HepG2 (cell line): ENCODE measurements around the gene PAFAH1B2. TPM values are rescaled to one million over a fixed set of nuclear protein-coding genes. Genes with fewer than 3 reads are reported as not detected.

Experiments
- GLI4 ChIP-seq: sonication (generic); formaldehyde crosslinking; IDR thresholded peaks from 2 replicates; pipeline ENCODE4 v1.5.1; 2020; ENCODE audit warnings: missing genetic modification reagents, mild to moderate bottlenecking, moderate library complexity, borderline replicate concordance
- NCOA5 ChIP-seq: sonication (generic); formaldehyde crosslinking; IDR thresholded peaks from 2 replicates; pipeline ENCODE4 v1.4.0; 2020; ENCODE audit warnings: missing genetic modification reagents
- NR2F1 ChIP-seq, 2 experiments: fragments of 450-650 bp in 1 of 2; formaldehyde crosslinking in 1 of 2; IDR thresholded peaks; 2 replicates each; pipeline versions ENCODE4 v1.5.0 to v1.6.1; 2016 to 2020; ENCODE audit warnings: mild to moderate bottlenecking in 1 of 2, missing compliant biosample characterization in 1 of 2, missing genetic modification reagents in 1 of 2, moderate library complexity in 1 of 2
- PRMT3 ChIP-seq: sonication (generic); formaldehyde crosslinking; IDR thresholded peaks from 2 replicates; pipeline ENCODE4 v1.8.1; 2022; ENCODE audit warnings: low read depth, mild to moderate bottlenecking, moderate library complexity, missing genetic modification reagents, borderline replicate concordance
- PRPF4 ChIP-seq: fragments of 200-400 bp; formaldehyde crosslinking; IDR thresholded peaks from 2 replicates; pipeline ENCODE4 v1.6.1; 2016; ENCODE audit warnings: low read length, low read depth; ENCODE audit not compliant: poor library complexity, severe bottlenecking
- SIX4 ChIP-seq: sonication (generic); formaldehyde crosslinking; IDR thresholded peaks from 2 replicates; pipeline ENCODE4 v1.4.0; 2020; ENCODE audit warnings: missing genetic modification reagents
- TBL1XR1 ChIP-seq: fragments of 150-350 bp; IDR thresholded peaks from 2 replicates; pipeline ENCODE4 v1.6.1; 2014; ENCODE audit warnings: borderline replicate concordance, low read length; ENCODE audit not compliant: partially characterized antibody
- TEF ChIP-seq: sonication (generic); formaldehyde crosslinking; IDR thresholded peaks from 2 replicates; pipeline ENCODE4 v1.5.0; 2020; ENCODE audit warnings: missing genetic modification reagents
- ZSCAN29 ChIP-seq: sonication (generic); formaldehyde crosslinking; conservative IDR thresholded peaks from 2 replicates; pipeline ENCODE4 v1.4.0; 2020; ENCODE audit warnings: mild to moderate bottlenecking, missing genetic modification reagents
- polyA plus RNA-seq, 8 experiments: library from polyadenylated mRNA; depleted of rRNA in 3 of 8; stranded (reverse) in 7 of 8; unstranded in 1 of 8; fragments of >200 nt; fragmentation: Illumina TruSeq in 4 of 8; extraction: Trizol in 4 of 8; gene quantifications; 2 replicates each; pipeline versions ENCODE4 v1.2.1 to v1.2.3, GENCODE V29; 2011 to 2016; ENCODE audit warnings: low read depth in 4 of 8, missing spikeins in 1 of 8, mixed read lengths in 1 of 8; ENCODE audit not compliant: insufficient read depth in 1 of 8
- total RNA-seq, 5 experiments: library from RNA; depleted of rRNA; stranded (reverse); fragments of >200 nt; fragmentation: Illumina TruSeq; extraction: Trizol; gene quantifications; 2 replicates each; pipeline ENCODE4 v1.2.3, GENCODE V29; 2016; ENCODE audit warnings: low read depth in 1 of 5
- TF ChIP-seq, protein P1 (sequence below): sonication (generic); formaldehyde crosslinking; IDR thresholded peaks from 2 replicates; pipeline ENCODE4 v1.5.0; 2020; ENCODE audit warnings: mild to moderate bottlenecking, missing genetic modification reagents, borderline replicate concordance
- TF ChIP-seq, protein P2 (sequence below): sonication (generic); formaldehyde crosslinking; IDR thresholded peaks from 2 replicates; pipeline ENCODE4 v1.8.0; 2022; ENCODE audit warnings: mild to moderate bottlenecking, missing genetic modification reagents
- TF ChIP-seq, protein P3 (sequence below): sonication (generic); formaldehyde crosslinking; conservative IDR thresholded peaks from 2 replicates; pipeline ENCODE4 v1.4.0; 2020; ENCODE audit warnings: missing genetic modification reagents
- TF ChIP-seq, protein P4 (sequence below): IDR thresholded peaks from 2 replicates; pipeline ENCODE4 v1.6.1; 2016; ENCODE audit warnings: missing compliant biosample characterization, missing genetic modification reagents, borderline replicate concordance

The PAFAH1B2 gene
- total and polyA plus RNA-seq, 2 of the 13 experiments (the other 11 are each of a cell fraction or from before 2014, with no cell fraction given) = 28.8 to 104 TPM

- TF ChIP-seq, protein P1, sequence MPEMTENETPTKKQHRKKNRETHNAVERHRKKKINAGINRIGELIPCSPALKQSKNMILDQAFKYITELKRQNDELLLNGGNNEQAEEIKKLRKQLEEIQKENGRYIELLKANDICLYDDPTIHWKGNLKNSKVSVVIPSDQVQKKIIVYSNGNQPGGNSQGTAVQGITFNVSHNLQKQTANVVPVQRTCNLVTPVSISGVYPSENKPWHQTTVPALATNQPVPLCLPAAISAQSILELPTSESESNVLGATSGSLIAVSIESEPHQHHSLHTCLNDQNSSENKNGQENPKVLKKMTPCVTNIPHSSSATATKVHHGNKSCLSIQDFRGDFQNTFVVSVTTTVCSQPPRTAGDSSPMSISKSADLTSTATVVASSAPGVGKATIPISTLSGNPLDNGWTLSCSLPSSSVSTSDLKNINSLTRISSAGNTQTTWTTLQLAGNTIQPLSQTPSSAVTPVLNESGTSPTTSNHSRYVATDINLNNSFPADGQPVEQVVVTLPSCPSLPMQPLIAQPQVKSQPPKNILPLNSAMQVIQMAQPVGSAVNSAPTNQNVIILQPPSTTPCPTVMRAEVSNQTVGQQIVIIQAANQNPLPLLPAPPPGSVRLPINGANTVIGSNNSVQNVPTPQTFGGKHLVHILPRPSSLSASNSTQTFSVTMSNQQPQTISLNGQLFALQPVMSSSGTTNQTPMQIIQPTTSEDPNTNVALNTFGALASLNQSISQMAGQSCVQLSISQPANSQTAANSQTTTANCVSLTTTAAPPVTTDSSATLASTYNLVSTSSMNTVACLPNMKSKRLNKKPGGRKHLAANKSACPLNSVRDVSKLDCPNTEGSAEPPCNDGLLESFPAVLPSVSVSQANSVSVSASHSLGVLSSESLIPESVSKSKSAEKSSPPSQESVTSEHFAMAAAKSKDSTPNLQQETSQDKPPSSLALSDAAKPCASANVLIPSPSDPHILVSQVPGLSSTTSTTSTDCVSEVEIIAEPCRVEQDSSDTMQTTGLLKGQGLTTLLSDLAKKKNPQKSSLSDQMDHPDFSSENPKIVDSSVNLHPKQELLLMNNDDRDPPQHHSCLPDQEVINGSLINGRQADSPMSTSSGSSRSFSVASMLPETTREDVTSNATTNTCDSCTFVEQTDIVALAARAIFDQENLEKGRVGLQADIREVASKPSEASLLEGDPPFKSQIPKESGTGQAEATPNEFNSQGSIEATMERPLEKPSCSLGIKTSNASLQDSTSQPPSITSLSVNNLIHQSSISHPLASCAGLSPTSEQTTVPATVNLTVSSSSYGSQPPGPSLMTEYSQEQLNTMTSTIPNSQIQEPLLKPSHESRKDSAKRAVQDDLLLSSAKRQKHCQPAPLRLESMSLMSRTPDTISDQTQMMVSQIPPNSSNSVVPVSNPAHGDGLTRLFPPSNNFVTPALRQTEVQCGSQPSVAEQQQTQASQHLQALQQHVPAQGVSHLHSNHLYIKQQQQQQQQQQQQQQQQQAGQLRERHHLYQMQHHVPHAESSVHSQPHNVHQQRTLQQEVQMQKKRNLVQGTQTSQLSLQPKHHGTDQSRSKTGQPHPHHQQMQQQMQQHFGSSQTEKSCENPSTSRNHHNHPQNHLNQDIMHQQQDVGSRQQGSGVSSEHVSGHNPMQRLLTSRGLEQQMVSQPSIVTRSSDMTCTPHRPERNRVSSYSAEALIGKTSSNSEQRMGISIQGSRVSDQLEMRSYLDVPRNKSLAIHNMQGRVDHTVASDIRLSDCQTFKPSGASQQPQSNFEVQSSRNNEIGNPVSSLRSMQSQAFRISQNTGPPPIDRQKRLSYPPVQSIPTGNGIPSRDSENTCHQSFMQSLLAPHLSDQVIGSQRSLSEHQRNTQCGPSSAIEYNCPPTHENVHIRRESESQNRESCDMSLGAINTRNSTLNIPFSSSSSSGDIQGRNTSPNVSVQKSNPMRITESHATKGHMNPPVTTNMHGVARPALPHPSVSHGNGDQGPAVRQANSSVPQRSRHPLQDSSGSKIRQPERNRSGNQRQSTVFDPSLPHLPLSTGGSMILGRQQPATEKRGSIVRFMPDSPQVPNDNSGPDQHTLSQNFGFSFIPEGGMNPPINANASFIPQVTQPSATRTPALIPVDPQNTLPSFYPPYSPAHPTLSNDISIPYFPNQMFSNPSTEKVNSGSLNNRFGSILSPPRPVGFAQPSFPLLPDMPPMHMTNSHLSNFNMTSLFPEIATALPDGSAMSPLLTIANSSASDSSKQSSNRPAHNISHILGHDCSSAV (CRISPR knock-in tag) = no peak
- TF ChIP-seq NR2F1 (CRISPR knock-in tag; IDR thresholded peaks at IDR 0.05) (peak; percentile 25 to 77; a peak in 2 of 4 replicates), SIX4 (CRISPR knock-in tag) (no peak), GLI4 (no peak), ZSCAN29 (no peak), NCOA5 (CRISPR knock-in tag) (no peak), PRMT3 (CRISPR knock-in tag) (no peak), TEF (CRISPR knock-in tag) (no peak), PRPF4 (no peak), TBL1XR1 (no peak)
- TF ChIP-seq, protein P2, sequence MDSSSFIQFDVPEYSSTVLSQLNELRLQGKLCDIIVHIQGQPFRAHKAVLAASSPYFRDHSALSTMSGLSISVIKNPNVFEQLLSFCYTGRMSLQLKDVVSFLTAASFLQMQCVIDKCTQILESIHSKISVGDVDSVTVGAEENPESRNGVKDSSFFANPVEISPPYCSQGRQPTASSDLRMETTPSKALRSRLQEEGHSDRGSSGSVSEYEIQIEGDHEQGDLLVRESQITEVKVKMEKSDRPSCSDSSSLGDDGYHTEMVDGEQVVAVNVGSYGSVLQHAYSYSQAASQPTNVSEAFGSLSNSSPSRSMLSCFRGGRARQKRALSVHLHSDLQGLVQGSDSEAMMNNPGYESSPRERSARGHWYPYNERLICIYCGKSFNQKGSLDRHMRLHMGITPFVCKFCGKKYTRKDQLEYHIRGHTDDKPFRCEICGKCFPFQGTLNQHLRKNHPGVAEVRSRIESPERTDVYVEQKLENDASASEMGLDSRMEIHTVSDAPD (CRISPR knock-in tag) = no peak
- TF ChIP-seq, protein P3, sequence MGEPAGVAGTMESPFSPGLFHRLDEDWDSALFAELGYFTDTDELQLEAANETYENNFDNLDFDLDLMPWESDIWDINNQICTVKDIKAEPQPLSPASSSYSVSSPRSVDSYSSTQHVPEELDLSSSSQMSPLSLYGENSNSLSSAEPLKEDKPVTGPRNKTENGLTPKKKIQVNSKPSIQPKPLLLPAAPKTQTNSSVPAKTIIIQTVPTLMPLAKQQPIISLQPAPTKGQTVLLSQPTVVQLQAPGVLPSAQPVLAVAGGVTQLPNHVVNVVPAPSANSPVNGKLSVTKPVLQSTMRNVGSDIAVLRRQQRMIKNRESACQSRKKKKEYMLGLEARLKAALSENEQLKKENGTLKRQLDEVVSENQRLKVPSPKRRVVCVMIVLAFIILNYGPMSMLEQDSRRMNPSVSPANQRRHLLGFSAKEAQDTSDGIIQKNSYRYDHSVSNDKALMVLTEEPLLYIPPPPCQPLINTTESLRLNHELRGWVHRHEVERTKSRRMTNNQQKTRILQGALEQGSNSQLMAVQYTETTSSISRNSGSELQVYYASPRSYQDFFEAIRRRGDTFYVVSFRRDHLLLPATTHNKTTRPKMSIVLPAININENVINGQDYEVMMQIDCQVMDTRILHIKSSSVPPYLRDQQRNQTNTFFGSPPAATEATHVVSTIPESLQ (CRISPR knock-in tag) = no peak
- TF ChIP-seq, protein P4, sequence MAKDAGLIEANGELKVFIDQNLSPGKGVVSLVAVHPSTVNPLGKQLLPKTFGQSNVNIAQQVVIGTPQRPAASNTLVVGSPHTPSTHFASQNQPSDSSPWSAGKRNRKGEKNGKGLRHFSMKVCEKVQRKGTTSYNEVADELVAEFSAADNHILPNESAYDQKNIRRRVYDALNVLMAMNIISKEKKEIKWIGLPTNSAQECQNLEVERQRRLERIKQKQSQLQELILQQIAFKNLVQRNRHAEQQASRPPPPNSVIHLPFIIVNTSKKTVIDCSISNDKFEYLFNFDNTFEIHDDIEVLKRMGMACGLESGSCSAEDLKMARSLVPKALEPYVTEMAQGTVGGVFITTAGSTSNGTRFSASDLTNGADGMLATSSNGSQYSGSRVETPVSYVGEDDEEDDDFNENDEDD (CRISPR knock-in tag) = peak; percentile 30; the same call in 1 of the 2 replicates
Observed at GRCh38 chr11:117098269-117099232, 45.5 kb upstream of the PAFAH1B2 start, which contains the start of gene SIK3 (continued).
